H1 (cell line): ENCODE results near the gene OLFM2. TPM values are rescaled to one million over a fixed set of nuclear protein-coding genes. Genes with fewer than 3 reads are reported as not detected.

Experiments used
- CTCF ChIA-PET: fragments of 300-600 bp; sonication (Branson Sonifier 250); formaldehyde crosslinking; loops from one replicate; lab custom pipeline; 2021; ENCODE audit not compliant: partially characterized antibody; lab: Charles Lee
- POLR2A ChIA-PET: fragments of 300-600 bp; sonication (Branson Sonifier 250); formaldehyde crosslinking; loops from one replicate; lab custom pipeline; 2021; ENCODE audit warnings: inconsistent platforms; ENCODE audit not compliant: partially characterized antibody; lab: Charles Lee
- DNase-seq, 2 experiments: peaks; one replicate each; pipeline versions ENCODE4 v3.0.0 to v3.0.0-alpha.2; 2010 to 2022; ENCODE audit warnings: low spot score in 2 of 2, low read depth in 1 of 2, mixed read lengths in 1 of 2
- FAIRE-seq: peaks from 2 replicates; lab custom pipeline; 2011; peaks lifted over from hg19 to GRCh38; lab: Jason Lieb, UNC
- H2AFZ ChIP-seq: 2 replicates; pipeline ENCODE4 v1.8.1; 2012; ENCODE audit warnings: low read length, inconsistent platforms
- H2AK5ac ChIP-seq: 2 replicates; pipeline ENCODE4 v1.6.1; 2013; ENCODE audit warnings: low read depth, low read length
- H2BK120ac ChIP-seq: replicated peaks from 2 replicates; pipeline ENCODE3; 2013; ENCODE audit warnings: low read depth, low read length, inconsistent platforms
- H2BK12ac ChIP-seq: 2 replicates; pipeline ENCODE4 v1.6.1; 2013; ENCODE audit warnings: low read depth, low read length
- H2BK15ac ChIP-seq: 2 replicates; pipeline ENCODE4 v1.6.1; 2013; ENCODE audit warnings: low read length
- H2BK20ac ChIP-seq: 2 replicates; pipeline ENCODE4 v1.6.1; 2013; ENCODE audit warnings: low read length
- H2BK5ac ChIP-seq: 2 replicates; pipeline ENCODE4 v1.6.1; 2013; ENCODE audit warnings: low read depth, low read length
- H3K14ac ChIP-seq: 2 replicates; pipeline ENCODE4 v1.6.1; 2013; ENCODE audit warnings: inconsistent platforms; ENCODE audit not compliant: insufficient read length
- H3K18ac ChIP-seq: 2 replicates; pipeline ENCODE4 v1.6.1; 2013; ENCODE audit warnings: low read length; ENCODE audit errors: extremely low read depth
- H3K23ac ChIP-seq: 2 replicates; pipeline ENCODE4 v1.6.1; 2013; ENCODE audit warnings: inconsistent platforms; ENCODE audit not compliant: insufficient read length
- H3K23me2 ChIP-seq: 2 replicates; pipeline ENCODE4 v1.6.1; 2013; ENCODE audit warnings: low read depth, low read length
- H3K27ac ChIP-seq: 2 replicates; pipeline ENCODE4 v1.6.1; 2011; ENCODE audit warnings: low read depth, low read length, inconsistent platforms
- H3K27me3 ChIP-seq, 4 experiments: replicated peaks in 1 of 4; 1 replicate in 1 of 4; 2 replicates in 3 of 4; pipeline versions ENCODE4 v1.6.1 to v1.8.1; 2011 to 2013; ENCODE audit warnings: low read length in 3 of 4, mild to moderate bottlenecking in 3 of 4, inconsistent platforms in 2 of 4, mixed read lengths in 2 of 4, moderate library complexity in 1 of 4; ENCODE audit not compliant: control insufficient read depth in 3 of 4, insufficient read depth in 3 of 4; ENCODE audit errors: extremely low read depth in 1 of 4
- H3K36me3 ChIP-seq, 4 experiments: 2 replicates each; pipeline versions ENCODE4 v1.6.1 to v1.8.1; 2011 to 2013; ENCODE audit warnings: mild to moderate bottlenecking in 4 of 4, low read length in 3 of 4, moderate library complexity in 2 of 4, control low read depth in 1 of 4, inconsistent platforms in 1 of 4; ENCODE audit not compliant: insufficient read depth in 4 of 4, control insufficient read depth in 2 of 4
- H3K4ac ChIP-seq: replicated peaks from 2 replicates; pipeline ENCODE3; 2013; ENCODE audit warnings: low read length, low read depth, mixed read lengths, inconsistent platforms; ENCODE audit not compliant: insufficient read length
- H3K4me1 ChIP-seq, 4 experiments: replicated peaks in 1 of 4; 1 replicate in 1 of 4; 2 replicates in 3 of 4; pipeline versions ENCODE4 v1.6.1 to v1.8.1; 2011 to 2013; ENCODE audit warnings: low read length in 3 of 4, inconsistent platforms in 2 of 4, mixed read lengths in 1 of 4; ENCODE audit not compliant: insufficient read depth in 4 of 4, control insufficient read depth in 3 of 4
- H3K4me2 ChIP-seq, 2 experiments: 2 replicates each; pipeline versions ENCODE4 v1.6.1 to v1.8.1; 2011 to 2013; ENCODE audit warnings: low read depth in 2 of 2, low read length in 2 of 2, control low read depth in 1 of 2, inconsistent platforms in 1 of 2, mild to moderate bottlenecking in 1 of 2; ENCODE audit not compliant: insufficient read depth in 1 of 2
- H3K4me3 ChIP-seq, 4 experiments: fragments of 200-600, 300-600 bp in 1 of 4; sonication (generic), shearing (Covaris generic), sonication (Bioruptor Twin) in 1 of 4; 2 replicates each; pipeline versions ENCODE4 v1.5.1 to v1.8.1; 2011 to 2016; ENCODE audit warnings: low read length in 4 of 4, low read depth in 3 of 4, control low read depth in 2 of 4, inconsistent platforms in 2 of 4, mild to moderate bottlenecking in 2 of 4, mixed read lengths in 1 of 4, moderate library complexity in 1 of 4; ENCODE audit not compliant: insufficient read depth in 2 of 4; ENCODE audit errors: extremely low read depth in 1 of 4
- H3K56ac ChIP-seq: replicated peaks from 2 replicates; pipeline ENCODE3; 2013; ENCODE audit warnings: low read depth, mild to moderate bottlenecking, mixed read lengths, low read length, inconsistent platforms; ENCODE audit not compliant: insufficient read length
- H3K79me1 ChIP-seq: 2 replicates; pipeline ENCODE4 v1.6.1; 2013; ENCODE audit warnings: low read depth, low read length, control low read depth
- H3K79me2 ChIP-seq, 2 experiments: 2 replicates each; pipeline versions ENCODE4 v1.6.1 to v1.8.1; 2012 to 2013; ENCODE audit warnings: low read length in 2 of 2, mild to moderate bottlenecking in 2 of 2, inconsistent platforms in 1 of 2; ENCODE audit not compliant: insufficient read depth in 2 of 2, control insufficient read depth in 1 of 2
- H3K9ac ChIP-seq, 4 experiments: replicated peaks in 1 of 4; 1 replicate in 1 of 4; 2 replicates in 3 of 4; pipeline versions ENCODE4 v1.6.1 to v1.8.1; 2011 to 2013; ENCODE audit warnings: low read depth in 3 of 4, low read length in 3 of 4, control low read depth in 2 of 4, mild to moderate bottlenecking in 2 of 4, moderate library complexity in 2 of 4, inconsistent platforms in 1 of 4; ENCODE audit errors: extremely low read depth in 1 of 4
- H3K9me3 ChIP-seq, 2 experiments: 2 replicates each; pipeline versions ENCODE4 v1.6.1 to v1.8.1; 2012 to 2013; ENCODE audit warnings: mild to moderate bottlenecking in 2 of 2, moderate library complexity in 2 of 2, control low read depth in 1 of 2, inconsistent platforms in 1 of 2, low read depth in 1 of 2, low read length in 1 of 2, mixed read lengths in 1 of 2; ENCODE audit not compliant: insufficient read depth in 2 of 2
- H4K20me1 ChIP-seq, 2 experiments: replicated peaks in 1 of 2; 2 replicates each; pipeline versions ENCODE3 to v1.8.1; 2011 to 2013; ENCODE audit warnings: inconsistent platforms in 2 of 2, low read length in 2 of 2, mild to moderate bottlenecking in 1 of 2; ENCODE audit not compliant: insufficient read depth in 2 of 2, control insufficient read depth in 1 of 2
- H4K5ac ChIP-seq: 2 replicates; pipeline ENCODE4 v1.6.1; 2013; ENCODE audit warnings: low read length, low read depth, mixed read lengths, inconsistent platforms; ENCODE audit not compliant: insufficient read length
- H4K8ac ChIP-seq: 2 replicates; pipeline ENCODE4 v1.8.0; 2013; ENCODE audit warnings: mild to moderate bottlenecking, moderate library complexity, low read length, inconsistent platforms; ENCODE audit not compliant: insufficient read depth; ENCODE audit errors: extremely low read depth
- H4K91ac ChIP-seq: replicated peaks from 2 replicates; pipeline ENCODE3; 2013; ENCODE audit warnings: low read length, mixed read lengths, inconsistent platforms; ENCODE audit not compliant: insufficient read length
- BRCA1 ChIP-seq: IDR thresholded peaks from 2 replicates; pipeline ENCODE4 v1.6.1; 2012; ENCODE audit warnings: low read depth, low read length, improper control_type of control experiment
- CBX5 ChIP-seq: fragments of 300-800, 300-1000 bp; sonication (generic); IDR thresholded peaks from 2 replicates; pipeline ENCODE4 v1.7.1; 2016; ENCODE audit warnings: antibody characterized with exemption, low read length, low read depth
- KDM1A ChIP-seq: fragments of 200-600, 300-600 bp; sonication (generic); IDR thresholded peaks from 2 replicates; pipeline ENCODE4 v1.7.1; 2016; ENCODE audit warnings: mild to moderate bottlenecking, low read length, borderline replicate concordance
- NANOG ChIP-seq: IDR thresholded peaks from 2 replicates; pipeline ENCODE4 v1.6.1; 2011; ENCODE audit warnings: low read length, low read depth, mild to moderate bottlenecking, inconsistent platforms; ENCODE audit not compliant: insufficient read depth, poor library complexity, severe bottlenecking
- RXRA ChIP-seq: IDR thresholded peaks from 2 replicates; pipeline ENCODE4 v1.6.1; 2011; ENCODE audit warnings: low read depth, mild to moderate bottlenecking, low read length, moderate library complexity; ENCODE audit not compliant: insufficient read depth
- SIN3A ChIP-seq, 2 experiments: IDR thresholded peaks in 1 of 2; conservative IDR thresholded peaks in 1 of 2; 2 replicates each; pipeline ENCODE4 v1.6.1; 2011 to 2012; ENCODE audit warnings: low read length in 2 of 2, improper control_type of control experiment in 1 of 2, low read depth in 1 of 2, mild to moderate bottlenecking in 1 of 2
- SP4 ChIP-seq: IDR thresholded peaks from 2 replicates; pipeline ENCODE4 v1.6.1; 2012; ENCODE audit warnings: low read length, inconsistent platforms
- SRF ChIP-seq: IDR thresholded peaks from 2 replicates; pipeline ENCODE4 v1.6.1; 2011; ENCODE audit warnings: mild to moderate bottlenecking, low read depth, low read length, moderate library complexity
- WGBS, 2 experiments: shearing (Covaris generic) in 1 of 2; methylation state at CpG; one replicate each; pipeline versions ENCODE4 v1.1.6 to v1.1.7; 2013 to 2015; ENCODE audit warnings: low lambda C conversion rate in 2 of 2, mixed read lengths in 2 of 2, inconsistent platforms in 1 of 2, low coverage in 1 of 2, missing lambda C conversion rate in 1 of 2; ENCODE audit not compliant: insufficient replicate concordance in 2 of 2, insufficient coverage in 1 of 2, insufficient read length in 1 of 2; ENCODE audit errors: extremely low coverage in 1 of 2, missing lambda C conversion rate in 1 of 2; 5-methylcytosine and 5-hydroxymethylcytosine counted together
- polyA plus RNA-seq, 7 experiments: library from polyadenylated mRNA; depleted of rRNA in 3 of 7; stranded (reverse) in 5 of 7; unstranded in 2 of 7; fragments of >200 nt in 5 of 7; fragments of 200-250 nt in 2 of 7; gene quantifications; 1 replicate in 5 of 7; 2 replicates in 1 of 7; 4 replicates in 1 of 7; pipeline versions ENCODE4 v1.2.1 to v1.2.3, GENCODE V29; 2011 to 2013; ENCODE audit warnings: missing spikeins in 2 of 7, mixed read lengths in 2 of 7
- total RNA-seq: library from RNA; stranded (reverse); fragmentation: NEBNext Ultra II Directional; extraction: Animal tissue kit (Norgen Biotek cat#: 25700); gene quantifications from 2 replicates; pipeline ENCODE4 v1.2.1, GENCODE V29; 2021

The OLFM2 gene
- total and polyA plus RNA-seq, 2 of the 8 experiments (the other 6 are each of a cell fraction or from before 2014, with no cell fraction given) = 68.2 to 151 TPM

DNA sequence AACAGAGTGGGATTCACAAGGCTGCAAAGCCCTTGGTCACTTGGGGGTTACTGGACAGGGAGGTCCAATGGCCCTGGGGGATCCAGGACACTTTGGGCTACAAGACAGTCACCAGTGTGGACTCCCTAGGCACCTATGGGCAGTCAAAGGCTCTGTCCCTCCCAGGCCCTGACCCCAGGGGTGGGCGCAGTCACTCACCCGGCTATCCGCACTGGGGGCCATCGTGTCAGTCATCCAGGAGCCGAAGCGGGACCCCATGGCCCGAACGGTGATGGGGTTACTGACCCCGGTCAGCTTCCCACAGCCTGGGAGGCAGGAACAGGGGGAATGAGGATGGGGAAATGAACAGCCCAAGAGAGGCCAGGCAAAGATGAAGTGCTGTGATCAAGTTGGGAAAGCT is 79.7 kb downstream of the OLFM2 start:
- Histone ChIP-seq H3K23ac (no peak overlapping the region), H3K79me2 (no peaks in the 10 kb centered on the region), H3K27ac (no peak overlapping the region), H3K4me2 (no peak overlapping the region), H2AFZ (no peak overlapping the region), H3K56ac (no peak overlapping the region), H3K4me3 (no peak overlapping the region), H3K36me3 (peaks cover 0 to 12% (median 9%) of the 10 kb centered on the region in 4 experiments; a peak in 5 of 8 replicates), H2BK5ac (no peak overlapping the region), H3K79me1 (no peaks in the 10 kb centered on the region), H2BK120ac (no peak overlapping the region), H4K5ac (no peak overlapping the region), H2AK5ac (no peak overlapping the region), H3K14ac (no peak overlapping the region), H3K27me3 (no peaks in the 10 kb centered on the region), H3K4me1 (no peaks in the 10 kb centered on the region; a peak in 1 of 7 replicates), H3K23me2 (no peaks in the 10 kb centered on the region), H3K18ac (no peak overlapping the region), H2BK20ac (no peak overlapping the region), H3K9me3 (no peaks in the 10 kb centered on the region), H3K4ac (no peak overlapping the region), H4K91ac (no peak overlapping the region), H2BK15ac (no peak overlapping the region), H4K8ac (no peak overlapping the region), H2BK12ac (no peak overlapping the region), H3K9ac (no peak overlapping the region), H4K20me1 (peaks cover 1 to 5% of the 10 kb centered on the region in 2 experiments)
- ChIA-PET CTCF (interaction anchor here (3.5 kb wide), 1 partner anchor 9 kb away, joined by 18 read pairs; no protein-coding TSS in a partner anchor), POLR2A (interaction anchor here (1.0 kb wide), 1 partner anchor 254 kb away, joined by 3 read pairs; no protein-coding TSS in a partner anchor)
- FAIRE-seq (no peak), DNase-seq (no peak)
- TF ChIP-seq SRF (no peak), SP4 (no peak), CBX5 (no peak), KDM1A (no peak), BRCA1 (no peak), SIN3A (conservative IDR thresholded peaks at IDR 0.05 in 1 of 2, IDR thresholded peaks at IDR 0.05 in 1 of 2; ENCODE audit: low read depth in 1 of 2, low read length in 2 of 2) (no peak), RXRA (no peak), NANOG (no peak)
- WGBS, 2 experiments = 97% methylated on average over 9 of the region's 9 CpGs; no CpG with 5 or more reads in 1 of the 2 experiments
